AG04450 (cell line): ENCODE measurements around the gene NPB. TPM values are rescaled to one million over a fixed set of nuclear protein-coding genes. Genes with fewer than 3 reads are reported as not detected.
A peak's percentile ranks its signal among the peaks of the same experiment; 100 is the strongest.

Experiments
- CTCF ChIA-PET: fragments of 300-600, 350-600 bp; formaldehyde crosslinking; extraction: SDS; loops from one replicate; lab custom pipeline; 2022; ENCODE audit warnings: antibody characterized with exemption, inconsistent platforms; lab: Charles Lee
- POLR2A ChIA-PET: fragments of 350-600 bp; formaldehyde crosslinking; extraction: SDS; loops from one replicate; lab custom pipeline; 2021; ENCODE audit warnings: antibody characterized with exemption, inconsistent platforms; lab: Yijun Ruan, JAX
- DNase-seq: peaks from one replicate; pipeline ENCODE4 v3.0.0-alpha.2; 2011; ENCODE audit warnings: low read depth, low spot score
- H3K27ac ChIP-seq: one replicate; pipeline ENCODE4 v1.5.1; 2012; ENCODE audit warnings: low read depth, low read length, control low read depth
- H3K27me3 ChIP-seq: one replicate; pipeline ENCODE4 v1.6.0; 2012; ENCODE audit warnings: low read length; ENCODE audit not compliant: control insufficient read depth, insufficient read depth
- H3K4me3 ChIP-seq: 2 replicates; pipeline ENCODE4 v1.5.1; 2011; ENCODE audit warnings: mild to moderate bottlenecking, low read depth, low read length, control low read depth
- H3K9me3 ChIP-seq: 2 replicates; pipeline ENCODE4 v1.5.1; 2012; ENCODE audit warnings: low read length; ENCODE audit not compliant: control insufficient read depth, insufficient read depth
- CTCF ChIP-seq: IDR thresholded peaks from 2 replicates; pipeline ENCODE4 v1.5.1; 2011; ENCODE audit warnings: low read depth, low read length, control low read depth, inconsistent platforms
- polyA plus RNA-seq: library from polyadenylated mRNA; depleted of rRNA; stranded (reverse); fragments of >200 nt; gene quantifications from 2 replicates; pipeline ENCODE4 v1.2.3, GENCODE V29; 2011

The NPB gene
- polyA plus RNA-seq, 1 experiment = 0.20 TPM

GRCh38 chr17:81885869-81886548, 16.0 kb upstream of the NPB start:
- no peaks in the 10 kb centered on the region for H3K27me3 ChIP-seq
- DNase-seq = no peak
- ChIA-PET POLR2A (no interaction called here), CTCF (interaction anchor here (1.1 kb wide), 1 partner anchor 13 kb away, joined by 3 read pairs; no protein-coding TSS in a partner anchor)
- peak overlapping the region; percentile 31 for H3K27ac ChIP-seq
- H3K4me3 ChIP-seq = no peak overlapping the region
- no peaks in the 10 kb centered on the region for H3K9me3 ChIP-seq
- no peak for TF ChIP-seq CTCF

- ChIA-PET POLR2A (no interaction called here), CTCF (no interaction called here)
- TF ChIP-seq CTCF = no peak
These were observed 13.7 kb upstream of the NPB start for GRCh38 chr17:81888105-81888987.

GRCh38 chr17:81888988-81889595, 12.9 kb upstream of the NPB start:
- no peak for DNase-seq
- TF ChIP-seq CTCF = no peak
- Histone ChIP-seq H3K9me3 (no peaks in the 10 kb centered on the region), H3K27ac (no peak overlapping the region), H3K27me3 (no peaks in the 10 kb centered on the region), H3K4me3 (no peak overlapping the region; the same call in 1 of the 2 replicates)
- CTCF ChIA-PET = no interaction called here
- POLR2A ChIA-PET = no interaction called here

More at GRCh38 chr17:81888105-81888987, 13.7 kb upstream of the NPB start:
- no peaks in the 10 kb centered on the region for H3K27me3 ChIP-seq
- no peak overlapping the region for H3K27ac ChIP-seq
- no peak overlapping the region for H3K4me3 ChIP-seq
- no peak for DNase-seq
- H3K9me3 ChIP-seq = no peaks in the 10 kb centered on the region

GRCh38 chr17:81889602-81890001, 12.4 kb upstream of the NPB start:
- Histone ChIP-seq H3K4me3 (no peak overlapping the region), H3K9me3 (no peaks in the 10 kb centered on the region), H3K27ac (no peak overlapping the region), H3K27me3 (no peaks in the 10 kb centered on the region)
- DNase-seq = no peak
- ChIA-PET CTCF (no interaction called here), POLR2A (no interaction called here)
- no peak for TF ChIP-seq CTCF
